HG03521 (cell line): ENCODE measurements around the gene GUSB.

ENCODE experiments used
- ATAC-seq: cut with Tn5 transposase; IDR thresholded peaks from one replicate; pipeline ENCODE4 v1.9.1; 2021; ENCODE audit warnings: mild to moderate bottlenecking, moderate library complexity; ENCODE audit not compliant: unreplicated experiment

The GUSB gene

GRCh38 chr7:65938336-65938895, 43.6 kb downstream of the GUSB start:
- no peak for ATAC-seq

GRCh38 chr7:65937296-65937695, 44.7 kb downstream of the GUSB start:
- ATAC-seq = no peak

GRCh38 chr7:65931685-65932084, 50.3 kb downstream of the GUSB start:
- ATAC-seq = no peak

GRCh38 chr7:65927489-65928448, 54.2 kb downstream of the GUSB start:
- ATAC-seq = no peak

- ATAC-seq = no peak
Measured at GRCh38 chr7:65926588-65926987, 55.4 kb downstream of the GUSB start.

GRCh38 chr7:65925040-65925439, 57.0 kb downstream of the GUSB start:
- no peak for ATAC-seq

GRCh38 chr7:65924193-65924592, 57.8 kb downstream of the GUSB start:
- ATAC-seq = no peak

- no peak for ATAC-seq
Measured at GRCh38 chr7:65923316-65923715, 58.7 kb downstream of the GUSB start.

GRCh38 chr7:65915921-65916657, 65.9 kb downstream of the GUSB start:
- ATAC-seq = no peak

GRCh38 chr7:65912237-65912636, 69.8 kb downstream of the GUSB start:
- no peak for ATAC-seq
